HTERT RPE-1 (cell line): Measurements from ENCODE around the gene SLC25A25.
"Not testable (repeated sequence)": the region's sequence is repeated elsewhere in the genome, so short reads cannot be mapped to it uniquely, and the experiment has no call there.

Experiments
- in situ Hi-C: fragments of 300-500 bp; cut with MboI; formaldehyde crosslinking; loops from 4 replicates; pipeline ENCODE4 v1.14.3; 2020; ENCODE audit warnings: low sequenced_read_pairs

Gene SLC25A25

DNA sequence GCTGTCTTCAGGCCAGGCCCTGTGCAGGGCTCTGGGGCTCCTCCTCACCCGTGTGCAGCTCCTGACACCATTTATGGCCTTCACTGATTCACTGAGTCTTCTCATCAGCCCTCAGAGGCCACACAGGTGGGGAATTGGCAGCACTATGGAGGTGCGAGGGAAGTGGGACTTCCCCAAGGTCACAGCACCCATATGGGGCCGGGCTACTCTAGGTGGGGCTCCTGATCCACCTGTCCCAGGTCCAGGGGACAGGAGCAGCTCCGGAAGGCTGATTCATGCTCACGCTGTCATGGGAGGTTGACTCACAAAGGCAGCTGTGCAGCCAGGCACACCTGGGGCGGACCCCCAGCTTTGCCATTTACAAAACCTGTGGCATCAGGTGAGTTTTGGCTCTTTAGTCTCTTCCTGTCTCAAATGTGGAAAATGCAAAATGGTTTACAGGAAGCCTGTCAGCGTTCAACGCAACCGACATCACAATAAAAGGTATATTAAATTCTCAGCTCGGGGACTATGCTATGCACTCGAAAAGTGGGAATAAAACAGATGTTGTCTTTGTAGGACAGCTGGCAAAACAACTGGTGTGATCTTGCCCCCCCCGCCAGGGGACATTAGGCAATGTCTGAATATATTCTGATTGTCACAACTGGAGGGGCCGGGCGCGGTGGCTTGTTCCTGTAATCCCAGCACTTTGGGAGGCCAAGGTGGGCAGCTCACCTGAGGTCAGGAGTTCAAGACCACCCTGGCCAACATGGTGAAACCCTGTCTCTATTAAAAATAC lies 15.9 kb upstream of the SLC25A25 start:
- in situ Hi-C loops, result no loop called here

DNA sequence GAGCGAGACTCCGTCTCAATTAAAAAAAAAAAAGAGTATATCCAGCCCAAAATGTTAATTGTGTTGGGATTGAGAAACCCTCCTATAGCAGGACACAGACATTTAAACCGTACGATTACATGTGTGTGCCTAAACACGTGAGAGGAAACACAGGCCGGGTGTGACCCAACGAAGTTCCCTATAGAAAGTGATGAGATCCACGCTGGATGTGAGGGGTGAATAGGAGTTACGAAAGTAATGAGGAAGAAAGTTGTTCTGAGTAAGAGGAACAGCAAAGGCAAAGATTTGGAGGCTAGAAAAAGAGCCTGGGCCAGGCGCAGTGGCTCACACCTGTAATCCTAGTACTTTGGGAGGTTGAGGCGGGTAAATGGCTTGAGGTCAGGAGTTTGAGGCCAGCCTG lies 14.5 kb upstream of the SLC25A25 start:
- in situ Hi-C loops, result no loop called here

DNA sequence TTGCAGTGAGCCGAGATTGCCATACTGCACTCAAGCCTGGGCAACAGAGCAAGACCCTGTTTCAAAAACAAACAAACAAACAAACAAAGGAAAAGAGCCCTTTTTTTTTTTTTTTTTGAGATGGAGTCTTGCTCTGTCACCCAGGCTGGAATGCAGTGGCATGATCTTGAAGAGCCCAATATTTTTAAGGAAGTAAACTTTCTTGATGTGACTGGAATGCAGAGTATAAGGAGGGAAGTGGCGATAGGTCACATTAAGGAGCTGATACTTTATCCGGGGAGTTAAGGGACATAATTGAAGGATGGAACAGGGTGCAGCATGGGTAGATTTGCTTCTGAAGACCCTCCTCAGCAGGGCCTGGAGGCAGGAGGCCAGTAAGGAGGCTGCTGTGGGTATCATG lies 13.9 kb upstream of the SLC25A25 start:
- in situ Hi-C loops, result no loop called here

DNA sequence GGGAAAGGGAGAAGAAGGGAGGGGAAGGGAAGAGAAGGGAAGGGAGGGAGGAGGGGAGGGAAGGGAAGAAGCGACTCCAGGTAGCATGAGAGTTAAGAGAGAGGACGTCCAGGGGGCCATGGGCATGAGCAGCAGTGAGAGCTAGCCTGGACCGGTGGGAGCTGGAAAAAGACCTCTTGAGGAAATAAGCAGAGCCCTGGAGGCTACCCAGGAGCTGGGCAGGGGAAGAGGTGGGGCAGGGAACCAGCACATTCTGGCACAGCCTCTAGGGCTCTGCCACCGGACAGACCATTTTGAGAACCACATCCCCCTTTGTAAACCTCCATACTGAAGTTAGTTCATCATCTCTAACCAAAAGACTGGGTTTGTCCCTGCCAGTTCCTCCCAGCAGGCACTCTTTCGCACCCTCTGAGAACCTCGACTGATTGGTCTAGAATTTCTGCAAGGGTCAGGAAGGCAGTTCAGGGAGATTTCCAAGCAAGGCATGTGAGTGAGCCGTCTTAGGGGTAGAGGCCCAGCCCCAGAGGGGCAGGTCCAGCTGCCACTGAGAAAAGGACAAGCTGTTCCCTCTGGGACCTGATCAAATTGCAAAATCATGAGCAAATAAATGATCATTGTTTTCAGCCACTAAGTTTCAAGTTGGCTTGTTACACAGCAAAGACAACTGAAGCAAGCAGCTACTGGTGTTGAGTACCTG lies 12.5 kb upstream of the SLC25A25 start:
- in situ Hi-C loops, result no loop called here

DNA sequence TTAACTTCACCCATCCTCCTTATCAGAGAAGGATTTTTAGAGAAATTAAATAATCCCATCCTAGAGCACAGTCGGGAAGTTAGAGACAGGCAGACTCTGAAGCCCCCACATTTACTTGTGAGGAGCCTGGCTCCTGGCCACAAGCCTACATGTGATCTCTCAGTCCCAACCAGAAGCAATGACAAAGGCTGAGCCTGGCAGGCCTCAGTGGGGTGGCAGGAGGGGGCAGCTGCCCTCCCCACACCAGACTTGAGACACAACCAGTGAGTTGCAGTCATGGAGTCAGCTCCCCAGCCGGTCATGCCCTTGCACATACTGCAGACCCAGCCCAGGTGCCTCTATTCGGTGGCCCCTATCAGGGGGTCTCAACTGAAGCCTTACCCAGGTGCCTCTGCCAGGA lies 11.9 kb upstream of the SLC25A25 start:
- in situ Hi-C loops, result no loop called here

DNA sequence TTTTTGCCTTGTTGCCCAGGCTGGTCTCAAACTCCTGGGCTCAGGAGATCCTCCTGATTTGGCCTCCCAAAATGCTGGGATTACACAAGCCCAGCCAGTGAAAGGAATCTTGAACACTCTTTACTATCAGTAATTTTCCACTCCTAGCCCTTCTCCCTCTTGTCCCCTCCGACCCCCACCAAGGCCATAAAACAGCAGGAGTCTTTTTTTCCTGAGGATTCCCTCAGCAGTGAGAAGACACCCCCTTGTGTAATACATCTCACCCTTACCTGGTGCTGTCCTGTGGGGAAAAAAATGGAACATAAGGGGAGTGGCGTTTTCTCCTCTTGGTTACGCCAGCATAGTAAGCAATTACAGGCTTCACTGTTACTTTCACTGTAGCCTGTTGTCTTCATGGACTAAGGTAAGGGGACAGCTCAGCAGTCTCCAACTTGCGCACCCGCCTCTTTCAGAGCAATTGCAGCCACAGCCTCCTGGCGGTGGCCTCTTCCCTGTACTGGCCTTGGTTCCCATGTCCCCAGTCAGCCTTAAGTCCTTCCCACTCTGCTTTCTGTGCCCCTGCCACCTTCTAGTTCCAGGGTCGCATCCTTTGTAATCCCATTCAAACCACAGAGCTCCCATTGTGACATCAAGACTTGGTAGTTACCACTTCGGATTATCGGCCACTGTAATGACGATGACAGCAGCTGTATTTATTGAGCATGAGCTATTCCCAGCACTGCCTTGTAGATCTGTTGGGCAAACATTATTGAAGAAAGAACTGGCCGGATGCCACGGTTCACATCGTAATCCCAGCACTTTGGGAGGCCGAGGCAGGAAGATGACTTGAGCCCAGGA lies 10.9 kb upstream of the SLC25A25 start:
- in situ Hi-C loops, result no loop called here

DNA sequence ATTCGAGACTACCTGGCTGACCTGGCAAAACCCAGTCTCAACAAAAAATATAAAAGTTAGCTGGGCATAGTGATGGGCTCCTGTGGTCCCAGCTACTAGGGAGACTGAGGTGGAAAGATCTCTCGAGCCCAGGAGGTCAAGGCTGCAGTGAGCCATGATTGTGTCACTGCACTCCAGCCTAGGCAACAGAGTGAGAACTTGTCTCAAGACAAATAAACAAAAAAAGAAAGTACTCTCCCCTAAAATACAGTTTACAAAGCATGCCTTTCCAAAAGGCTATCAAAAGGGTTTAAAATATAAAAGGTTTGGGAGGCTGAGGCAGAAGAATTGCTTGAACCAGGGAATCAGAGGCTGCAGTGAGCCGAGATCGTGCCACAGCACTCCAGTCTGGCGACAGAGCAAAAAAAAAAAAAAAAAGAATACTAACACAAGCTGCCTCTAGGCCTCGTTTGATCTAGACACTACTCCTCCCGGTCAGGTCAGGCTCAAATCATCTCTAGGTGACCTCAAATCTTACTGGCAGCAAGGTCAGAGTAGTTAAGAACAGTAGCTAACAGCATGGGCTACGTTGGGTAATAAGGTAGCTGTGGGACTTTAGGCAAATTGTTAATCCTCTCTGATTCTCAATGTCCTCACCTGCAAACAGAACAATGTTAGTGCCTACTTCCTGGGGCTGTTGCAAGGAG lies 10.2 kb upstream of the SLC25A25 start:
- in situ Hi-C loops, result no loop called here

GRCh38 chr9:128059365-128059983 lies 8.6 kb upstream of the SLC25A25 start:
- in situ Hi-C loops, result no loop called here

DNA sequence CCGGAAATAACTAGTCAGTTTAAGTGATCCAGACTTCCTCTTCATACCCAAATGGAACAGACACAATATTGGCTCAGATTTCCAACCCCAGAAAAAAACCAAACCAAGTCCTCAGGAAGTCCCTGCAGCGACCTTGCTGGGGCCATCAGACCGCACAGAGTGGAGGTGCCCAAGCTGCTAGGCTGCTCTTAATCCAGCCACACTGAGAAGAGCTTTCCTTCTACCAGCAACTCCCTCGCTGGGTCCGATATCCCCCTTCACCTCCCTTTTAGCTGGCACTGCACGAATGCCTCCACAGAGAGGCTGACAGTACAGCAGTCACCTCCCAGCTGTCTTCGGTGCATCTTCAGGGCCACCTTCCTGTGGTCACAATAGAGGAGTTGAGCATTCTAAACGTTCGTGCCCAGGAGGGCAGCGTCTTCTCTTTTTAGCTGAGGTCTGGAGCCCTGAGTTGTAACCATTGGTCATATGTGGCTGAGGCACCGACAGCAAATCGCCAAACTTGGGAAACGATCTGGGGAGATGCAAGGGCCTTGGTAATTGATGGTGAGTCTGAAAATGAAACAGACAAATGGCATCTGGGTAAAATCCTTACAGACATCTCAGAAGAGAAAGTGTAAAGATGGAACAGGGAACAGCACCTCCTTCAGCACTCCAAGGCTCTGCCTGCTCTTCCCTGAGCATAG lies 6.6 kb upstream of the SLC25A25 start:
- in situ Hi-C loops, result no loop called here

- in situ Hi-C loops, result no loop called here
These were observed 5.8 kb upstream of the SLC25A25 start for GRCh38 chr9:128062279-128062678.

DNA sequence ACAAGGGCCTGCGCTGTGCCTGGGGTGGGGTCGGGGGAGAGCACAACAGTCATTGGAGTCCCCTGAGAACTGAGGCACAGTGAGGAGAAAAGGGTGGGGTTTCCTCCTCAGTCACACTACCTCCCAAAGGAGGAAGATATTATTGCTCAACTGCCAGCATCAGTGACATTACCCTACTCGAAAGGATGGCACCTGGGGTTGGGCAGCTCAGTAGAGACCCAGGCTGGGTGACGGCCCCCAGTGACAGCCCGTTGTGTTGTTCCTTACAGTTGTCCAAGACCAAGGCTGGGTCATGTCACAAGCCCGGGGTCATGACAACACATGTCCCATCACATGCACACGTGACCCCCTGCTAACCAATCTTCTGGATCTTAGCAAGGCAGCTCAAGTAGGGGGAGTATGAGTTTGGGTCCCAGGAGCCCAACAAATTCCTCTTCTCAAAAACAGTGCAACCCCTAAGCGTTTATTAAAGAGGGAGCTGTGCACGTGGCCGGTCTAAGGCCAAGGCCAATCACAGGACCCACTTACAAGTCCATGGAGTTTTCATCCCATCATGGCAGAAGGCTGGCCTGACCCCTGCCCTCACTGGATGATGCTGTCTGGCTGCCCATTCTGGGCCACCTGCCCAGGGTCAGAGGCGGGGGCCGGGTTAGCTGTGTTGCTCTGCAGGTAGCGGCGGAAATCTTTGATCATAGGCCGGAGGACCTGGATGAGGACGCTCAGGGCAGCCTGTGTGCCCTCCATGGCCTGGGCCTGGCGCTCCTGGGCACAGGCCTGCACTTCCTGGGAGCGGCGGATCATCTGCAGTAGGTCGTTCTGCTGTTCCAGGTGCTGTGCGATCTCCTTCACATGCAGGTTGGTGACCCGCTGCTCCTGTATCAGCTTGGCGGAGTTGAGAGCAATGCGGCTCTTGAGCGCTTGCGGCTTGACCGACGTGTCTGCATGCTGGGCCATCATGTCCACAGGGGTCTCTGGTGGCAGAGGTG lies 4.9 kb upstream of the SLC25A25 start:
- in situ Hi-C loops, result no loop called here

DNA sequence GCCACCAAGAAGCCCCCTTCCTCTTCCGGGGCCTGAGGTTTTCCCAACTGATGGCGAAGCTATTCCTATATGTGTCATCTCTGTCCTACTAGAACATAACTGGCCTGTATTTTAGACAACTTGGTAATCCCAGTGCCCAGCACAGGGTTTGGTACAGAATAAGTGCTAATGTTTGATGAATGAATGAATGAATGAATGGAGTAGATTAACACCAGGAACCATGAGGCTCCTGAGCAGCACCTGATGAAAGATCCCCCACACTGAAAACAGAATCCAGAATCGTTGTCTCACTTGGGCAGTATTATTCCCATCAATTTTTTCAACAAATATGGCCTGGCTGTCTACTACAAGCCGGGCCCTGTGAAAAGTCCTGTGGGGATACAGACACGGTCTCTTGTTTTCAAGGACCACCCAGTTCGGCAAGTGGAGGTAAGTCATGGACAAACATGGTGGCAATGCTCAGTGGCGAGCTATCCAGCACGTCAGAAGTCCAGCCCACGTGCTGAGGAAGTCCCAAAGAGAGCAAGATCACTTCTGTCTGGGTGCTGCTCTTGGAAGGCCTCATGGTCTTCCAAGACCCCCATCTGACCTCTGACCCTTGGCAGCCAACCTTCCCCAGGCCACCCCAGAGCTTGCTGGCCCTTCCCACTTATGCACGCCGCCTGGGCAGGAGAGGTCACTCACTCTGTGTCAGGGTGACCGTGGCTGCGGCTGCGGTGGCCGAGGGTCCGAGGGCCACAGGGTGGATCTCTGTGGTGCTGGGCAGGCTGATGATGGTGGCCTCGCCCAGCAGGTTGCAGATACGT lies 1.9 kb upstream of the SLC25A25 start:
- in situ Hi-C loops, result no loop called here

DNA sequence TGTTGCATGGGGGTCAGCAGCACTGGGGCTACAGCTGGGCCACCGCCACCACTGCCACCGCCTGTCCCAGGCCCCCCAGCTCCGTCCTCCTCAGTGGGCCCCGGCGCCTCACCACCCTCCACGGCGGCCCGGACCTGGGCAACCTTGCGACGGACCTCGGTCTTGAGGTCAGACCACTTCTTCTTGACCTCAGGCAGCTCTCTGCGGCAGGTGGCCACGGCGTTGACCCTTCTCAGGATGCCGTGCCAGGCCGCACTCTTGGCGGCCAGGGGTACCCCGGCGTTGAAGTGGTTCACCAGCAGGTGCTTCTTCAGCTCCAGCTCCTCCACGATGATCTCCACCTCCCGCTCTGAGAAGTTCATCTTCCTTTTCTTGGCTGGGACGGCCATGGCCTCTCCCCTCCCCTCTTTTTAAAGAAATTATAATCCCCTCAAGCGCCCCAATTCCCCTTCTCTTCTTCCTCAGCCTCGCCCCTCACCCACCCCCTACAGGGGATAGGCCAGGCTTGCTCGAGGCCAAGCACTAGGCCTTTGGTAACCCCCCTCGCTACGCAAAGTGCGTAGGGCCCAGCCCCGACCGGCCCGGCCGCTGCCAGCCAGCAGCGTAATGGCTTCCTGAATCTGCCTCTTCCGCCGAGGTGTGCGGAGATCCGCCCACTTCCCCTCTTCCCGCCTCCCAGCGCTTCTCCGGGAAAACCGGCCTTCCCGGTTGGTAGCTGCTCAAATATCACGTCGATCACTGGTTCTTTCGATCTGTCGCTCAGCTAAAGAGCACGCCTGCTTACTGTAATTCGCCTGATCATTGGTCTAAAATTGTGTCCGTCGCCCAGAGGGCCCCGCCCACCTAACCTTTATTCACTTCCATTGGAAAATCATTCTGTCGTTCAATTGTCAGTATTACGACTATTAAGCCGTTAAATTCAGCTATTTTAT lies 1.1 kb upstream of the SLC25A25 start, which contains the start of gene NAIF1:
NAIF1 (minus strand) TSS at position 608 of the 932 bp plus-strand sequence; CDS start at position 389, 219 bp downstream.
- in situ Hi-C loops, result no loop called here

DNA sequence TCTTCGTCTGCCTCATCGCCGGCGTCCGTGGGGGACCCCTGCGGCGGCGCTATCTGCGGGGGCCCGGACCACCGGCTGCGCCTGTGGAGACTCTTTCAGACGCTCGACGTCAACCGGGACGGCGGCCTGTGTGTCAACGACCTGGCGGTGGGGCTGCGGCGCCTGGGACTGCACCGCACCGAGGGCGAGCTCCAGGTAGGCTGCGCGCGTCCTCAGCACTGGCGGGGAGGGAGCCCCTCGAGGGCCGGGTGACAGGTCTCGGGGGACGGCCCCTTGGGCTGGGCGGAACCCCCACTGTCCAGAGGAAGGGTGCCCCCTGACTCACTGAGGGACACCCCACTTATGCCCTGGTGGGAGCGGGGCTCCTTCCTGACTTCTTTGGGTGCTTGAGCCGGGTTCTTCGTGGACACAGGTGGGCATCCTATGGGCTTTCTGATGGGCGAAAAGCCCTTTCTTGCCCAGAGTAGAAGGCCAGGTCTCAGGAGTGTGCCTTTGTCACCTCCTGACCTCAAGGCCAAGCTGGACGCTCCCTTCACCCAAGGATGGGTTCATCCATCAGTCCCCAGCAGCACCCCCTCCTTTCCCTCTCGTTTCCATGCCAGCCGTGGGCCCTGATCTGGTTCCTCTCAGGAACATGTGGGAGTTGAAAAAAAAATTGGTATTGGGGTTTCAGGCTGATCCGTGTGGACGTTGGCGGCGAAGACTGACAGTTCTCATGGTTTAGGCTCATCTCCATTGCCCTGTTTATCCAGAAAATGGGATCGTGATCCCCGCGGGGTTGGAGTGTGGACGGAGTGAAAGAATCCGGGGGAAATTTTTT lies 564 bp downstream of the SLC25A25 start:
- in situ Hi-C loops, result no loop called here

DNA sequence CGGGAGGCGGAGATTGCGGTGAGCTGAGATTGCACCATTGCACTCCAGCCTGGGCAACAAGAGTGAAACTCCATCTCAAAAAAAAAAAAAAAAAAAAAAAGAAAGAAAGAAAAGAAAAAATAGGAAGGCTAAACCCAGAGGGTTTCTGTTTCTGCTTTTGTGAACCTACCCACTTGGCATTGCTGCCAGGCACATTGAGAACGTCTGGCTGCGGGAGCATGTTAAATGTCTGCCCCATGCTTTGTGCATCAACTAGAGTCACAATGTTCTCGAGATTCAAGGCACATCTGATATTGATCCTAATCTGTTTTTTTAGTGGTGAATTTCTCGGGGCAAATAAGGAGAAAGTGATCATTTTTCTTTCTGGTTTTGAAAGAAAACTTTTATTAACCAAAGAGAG lies 2.8 kb downstream of the SLC25A25 start:
- in situ Hi-C loops, result no loop called here

GRCh38 chr9:128071475-128071874 lies 3.4 kb downstream of the SLC25A25 start:
- in situ Hi-C loops, result not testable (repeated sequence)
